GM18951 (cell line): ENCODE results near the gene C14orf119.

Experiments used
- POLR2A ChIP-seq: IDR thresholded peaks from 4 replicates; pipeline ENCODE4 v1.6.1; 2011; ENCODE audit warnings: mild to moderate bottlenecking; ENCODE audit not compliant: insufficient read length, insufficient read depth; ENCODE audit errors: extremely low read depth
- in situ Hi-C: fragments of 300-500 bp; cut with MboI; formaldehyde crosslinking; loops from one replicate; pipeline ENCODE4 v1.12.0; 2022; ENCODE audit warnings: low sequenced_read_pairs, mixed read lengths, inconsistent platforms; ENCODE audit not compliant: unreplicated experiment

C14orf119 gene

DNA sequence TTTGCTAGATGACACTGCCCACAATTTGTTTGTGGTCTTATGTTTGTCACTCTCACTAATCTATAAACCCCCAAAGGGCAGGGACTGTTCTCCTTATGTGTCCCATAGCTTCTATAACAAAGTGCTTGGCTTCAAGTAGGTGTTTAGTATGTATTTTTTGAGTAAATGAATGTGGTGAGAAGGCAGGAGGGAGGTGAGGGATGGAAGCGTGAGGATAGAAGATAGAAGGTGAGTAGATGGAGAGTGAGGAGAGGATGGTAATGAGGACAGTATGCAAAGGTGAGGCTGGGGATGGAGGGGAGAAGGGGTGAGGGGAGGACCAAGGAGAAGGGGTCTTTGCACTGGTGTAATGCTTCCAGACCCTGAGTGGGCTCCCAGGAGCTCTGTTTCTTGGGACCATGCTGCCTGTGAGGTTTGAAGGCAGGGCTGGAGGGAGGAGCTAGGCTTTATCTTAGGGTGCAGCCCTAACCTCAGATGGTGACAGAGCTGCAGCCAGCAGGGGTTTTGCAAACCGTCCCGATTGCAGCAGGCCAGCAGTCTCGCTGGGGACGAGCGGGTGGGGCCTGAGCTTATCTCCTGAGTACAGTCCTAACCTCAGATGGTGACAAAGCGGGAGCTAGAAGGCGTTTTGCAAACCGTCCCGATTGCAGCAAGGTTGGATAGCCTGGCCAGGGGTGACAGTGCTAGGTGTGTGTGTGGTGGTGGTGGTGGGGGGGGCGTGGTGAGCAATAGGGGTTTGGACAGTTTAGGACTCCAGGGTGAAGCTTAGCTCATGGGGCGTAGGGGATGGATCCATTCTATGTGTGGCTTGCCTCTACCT is 17.3 kb downstream of the C14orf119 start:
- in situ Hi-C loops, result no loop called here
- no peak for TF ChIP-seq POLR2A

DNA sequence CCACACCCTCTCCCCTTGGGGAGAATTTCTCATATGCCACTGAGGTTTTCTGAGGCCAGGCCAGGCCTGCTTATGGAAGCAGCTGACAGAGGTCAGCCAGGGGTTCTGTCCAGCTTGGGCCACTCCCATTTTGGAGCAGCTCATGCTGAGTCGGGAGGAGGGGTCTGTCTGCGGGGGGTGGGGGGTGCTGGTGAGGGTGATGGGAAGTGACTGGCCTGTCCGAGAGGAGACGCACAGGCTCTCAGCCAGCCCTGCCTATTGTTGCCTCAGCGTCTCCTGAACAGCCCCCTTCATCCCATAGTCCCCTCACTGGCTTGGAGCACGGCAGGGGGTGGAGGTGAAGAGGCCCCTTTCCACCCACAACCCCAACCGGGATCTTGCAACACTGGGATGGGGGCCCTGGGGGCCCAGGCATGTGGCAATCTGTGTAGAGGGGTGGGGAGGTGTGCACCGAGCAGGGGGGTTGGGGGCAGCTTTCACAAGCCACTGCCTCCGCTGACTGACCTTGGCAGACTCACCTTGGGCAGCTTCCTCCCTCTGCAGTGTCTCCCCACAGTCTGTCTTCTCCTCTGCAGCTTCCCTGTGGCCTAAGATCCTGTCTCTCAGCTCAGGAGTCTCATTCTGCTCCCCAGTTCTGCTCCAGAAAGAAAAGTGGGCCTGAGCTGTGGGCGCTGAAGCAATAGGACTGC is 18.3 kb downstream of the C14orf119 start:
- TF ChIP-seq POLR2A, result no peak
- in situ Hi-C loops, result no loop called here

GRCh38 chr14:23114120-23114458 is 18.8 kb downstream of the C14orf119 start:
- no peak for TF ChIP-seq POLR2A
- in situ Hi-C loops, result no loop called here

DNA sequence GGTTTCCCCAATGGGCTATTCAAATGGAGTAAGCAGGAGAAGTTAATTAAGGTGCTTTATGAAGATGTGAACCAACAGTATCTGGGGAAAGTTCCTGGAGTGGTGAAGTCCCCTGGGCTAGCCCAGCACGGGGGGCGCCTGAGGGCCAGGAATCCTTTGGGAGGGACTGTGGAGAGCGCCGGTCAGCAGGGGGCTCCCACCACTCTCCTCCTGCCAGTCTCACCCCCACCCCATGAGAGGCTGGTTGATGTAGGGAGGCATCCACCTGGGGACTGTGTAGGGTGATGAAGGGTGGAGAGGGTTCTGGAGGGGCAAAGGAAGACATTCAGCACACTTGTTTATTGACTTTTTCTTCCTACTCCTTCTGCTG is 19.3 kb downstream of the C14orf119 start:
- in situ Hi-C loops, result no loop called here
- no peak for TF ChIP-seq POLR2A

DNA sequence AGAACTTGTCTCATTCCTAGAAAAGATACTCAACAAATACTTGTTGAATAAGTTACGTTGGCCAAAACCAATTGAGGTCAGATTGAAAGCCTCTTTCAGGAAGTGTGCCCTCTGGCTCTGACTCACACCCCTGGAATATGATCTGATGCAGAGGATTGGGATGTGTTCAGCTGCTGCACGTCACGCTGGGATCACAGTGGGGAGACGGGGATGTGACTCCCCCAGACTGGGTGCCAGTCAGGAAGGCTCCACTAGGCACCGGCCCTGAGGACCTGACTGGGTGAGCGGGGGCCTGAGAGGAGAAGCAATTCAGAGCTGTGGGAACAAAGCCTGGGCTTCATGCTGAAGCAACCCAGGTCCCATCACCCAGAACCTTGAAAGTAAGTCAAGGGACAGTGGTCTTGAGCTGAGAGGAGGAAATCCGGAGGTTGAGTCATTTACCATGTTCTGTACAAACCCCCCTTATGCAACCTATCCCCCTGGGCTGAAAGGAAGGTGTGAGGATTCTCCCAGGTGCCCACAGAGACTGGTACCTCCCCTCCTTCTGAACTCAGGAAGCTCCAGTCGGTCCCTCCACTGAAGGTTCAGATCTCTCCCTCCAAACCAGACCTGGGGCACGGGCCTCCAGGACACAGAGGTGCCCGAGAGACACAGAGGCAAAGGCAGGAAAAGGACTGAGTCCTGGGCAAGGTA is 19.9 kb downstream of the C14orf119 start:
- no peak for TF ChIP-seq POLR2A
- in situ Hi-C loops, result no loop called here

DNA sequence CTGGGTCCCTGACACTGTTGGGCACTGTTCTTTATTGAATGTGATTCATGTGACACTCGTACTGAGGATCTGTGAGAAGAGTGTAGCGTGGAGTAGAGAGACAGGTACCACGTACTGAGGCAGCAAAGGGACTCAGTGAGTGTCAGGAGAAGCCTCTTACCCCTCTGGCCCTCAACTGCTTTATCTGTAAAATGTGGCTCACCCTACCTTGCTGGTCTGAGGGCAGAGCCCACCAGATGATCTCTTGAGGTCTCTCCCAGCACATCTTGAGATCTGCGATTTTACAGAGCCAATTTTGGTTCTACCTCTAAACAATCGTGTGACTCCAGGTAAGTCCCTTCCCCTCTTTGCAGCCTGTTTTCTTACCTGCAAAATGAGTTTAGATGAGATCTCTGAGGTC is 20.6 kb downstream of the C14orf119 start:
- in situ Hi-C loops, result no loop called here
- TF ChIP-seq POLR2A, result no peak

- TF ChIP-seq POLR2A, result no peak
- in situ Hi-C loops, result no loop called here
Measured at GRCh38 chr14:23117371-23118020, 22.2 kb downstream of the C14orf119 start.

GRCh38 chr14:23118506-23119362 is 23.4 kb downstream of the C14orf119 start, which contains the start of gene CEBPE:
Gene CEBPE (minus strand): TSS chr14:23119255. CDS start chr14:23119091, 164 bp downstream.
- TF ChIP-seq POLR2A, result no peak
- in situ Hi-C loops, result no loop called here

GRCh38 chr14:23119363-23120327 is 24.3 kb downstream of the C14orf119 start:
- in situ Hi-C loops, result loop anchor here (10.0 kb wide), 1 partner anchor 65 kb away; the partner anchor contains the start of gene SLC7A8
- no peak for TF ChIP-seq POLR2A

- TF ChIP-seq POLR2A, result no peak
- in situ Hi-C loops, result loop anchor here (10.0 kb wide), 1 partner anchor 64 kb away; the partner anchor contains the start of gene SLC7A8
Measured at GRCh38 chr14:23120541-23121251, 25.4 kb downstream of the C14orf119 start.

- in situ Hi-C loops, result loop anchor here (10.0 kb wide), 1 partner anchor 63 kb away; the partner anchor contains the start of gene SLC7A8
Measured at GRCh38 chr14:23121361-23121771, 26.1 kb downstream of the C14orf119 start.

More at GRCh38 chr14:23121361-23121771, 26.1 kb downstream of the C14orf119 start:
- no peak for TF ChIP-seq POLR2A
